Loucy (cell line): Measurements from ENCODE around the gene GADD45B.

ENCODE experiments used
- H2AFZ ChIP-seq: fragments of 200-600 bp; sonication (generic); 2 replicates; pipeline ENCODE4 v1.6.0; 2016; ENCODE audit warnings: antibody characterized with exemption, mild to moderate bottlenecking, low read length, moderate library complexity
- H3F3A ChIP-seq: fragments of 200-600 bp; 2 replicates; pipeline ENCODE4 v1.6.0; 2016; ENCODE audit warnings: antibody characterized with exemption, low read depth, mild to moderate bottlenecking
- H3K27me3 ChIP-seq: fragments of 200-600 bp; sonication (generic); 2 replicates; pipeline ENCODE4 v1.6.1; 2014; ENCODE audit warnings: low read length, mild to moderate bottlenecking; ENCODE audit not compliant: insufficient read depth, poor library complexity, severe bottlenecking
- H3K36me3 ChIP-seq: fragments of 200-600 bp; sonication (generic); 2 replicates; pipeline ENCODE4 v1.6.1; 2016; ENCODE audit warnings: low read length; ENCODE audit not compliant: insufficient read depth
- H3K4me1 ChIP-seq: fragments of 200-600 bp; sonication (generic); 2 replicates; pipeline ENCODE4 v1.5.1; 2014; ENCODE audit warnings: low read length, mild to moderate bottlenecking; ENCODE audit not compliant: insufficient read depth, poor library complexity, severe bottlenecking
- H3K4me2 ChIP-seq: fragments of 200-600 bp; sonication (generic); 2 replicates; pipeline ENCODE4 v1.6.0; 2014; ENCODE audit warnings: antibody characterized with exemption, low read length, low read depth, mild to moderate bottlenecking; ENCODE audit not compliant: poor library complexity, severe bottlenecking
- H3K4me3 ChIP-seq: fragments of 200-600 bp; sonication (generic); 2 replicates; pipeline ENCODE4 v1.5.1; 2014; ENCODE audit warnings: low read length, mild to moderate bottlenecking, mixed read lengths; ENCODE audit not compliant: poor library complexity, severe bottlenecking
- H3K79me2 ChIP-seq: fragments of 200-600 bp; sonication (generic); 2 replicates; pipeline ENCODE4 v1.6.1; 2014; ENCODE audit warnings: low read length; ENCODE audit not compliant: insufficient read depth
- H3K9ac ChIP-seq: fragments of 200-600 bp; sonication (generic); 2 replicates; pipeline ENCODE4 v1.6.0; 2014; ENCODE audit warnings: mild to moderate bottlenecking, low read depth, low read length, moderate library complexity; ENCODE audit not compliant: poor library complexity, severe bottlenecking
- H3K9me2 ChIP-seq: fragments of 200-600 bp; sonication (generic); replicated peaks from 2 replicates; pipeline ENCODE4 v1.6.1; 2016; ENCODE audit warnings: low read depth, low read length, mixed read lengths
- H3K9me3 ChIP-seq: fragments of 200-600 bp; sonication (generic); 2 replicates; pipeline ENCODE4 v1.6.1; 2014; ENCODE audit warnings: mild to moderate bottlenecking, antibody characterized with exemption, low read length, low read depth; ENCODE audit not compliant: insufficient read depth
- H4K20me1 ChIP-seq: fragments of 200-600 bp; sonication (generic); 2 replicates; pipeline ENCODE4 v1.6.0; 2014; ENCODE audit warnings: antibody characterized with exemption, low read length, mild to moderate bottlenecking; ENCODE audit not compliant: insufficient read depth, poor library complexity, severe bottlenecking
- EZH2phosphoT487 ChIP-seq: fragments of 200-600 bp; IDR thresholded peaks from 2 replicates; pipeline ENCODE4 v1.6.1; 2018; ENCODE audit warnings: antibody characterized with exemption, mild to moderate bottlenecking, moderate library complexity, borderline replicate concordance
- TF ChIP-seq, protein P1 (sequence below): fragments of 200-600 bp; sonication (generic); conservative IDR thresholded peaks from 2 replicates; pipeline ENCODE4 v1.5.1; 2014; ENCODE audit warnings: mild to moderate bottlenecking, antibody characterized with exemption, low read length

GADD45B gene

DNA sequence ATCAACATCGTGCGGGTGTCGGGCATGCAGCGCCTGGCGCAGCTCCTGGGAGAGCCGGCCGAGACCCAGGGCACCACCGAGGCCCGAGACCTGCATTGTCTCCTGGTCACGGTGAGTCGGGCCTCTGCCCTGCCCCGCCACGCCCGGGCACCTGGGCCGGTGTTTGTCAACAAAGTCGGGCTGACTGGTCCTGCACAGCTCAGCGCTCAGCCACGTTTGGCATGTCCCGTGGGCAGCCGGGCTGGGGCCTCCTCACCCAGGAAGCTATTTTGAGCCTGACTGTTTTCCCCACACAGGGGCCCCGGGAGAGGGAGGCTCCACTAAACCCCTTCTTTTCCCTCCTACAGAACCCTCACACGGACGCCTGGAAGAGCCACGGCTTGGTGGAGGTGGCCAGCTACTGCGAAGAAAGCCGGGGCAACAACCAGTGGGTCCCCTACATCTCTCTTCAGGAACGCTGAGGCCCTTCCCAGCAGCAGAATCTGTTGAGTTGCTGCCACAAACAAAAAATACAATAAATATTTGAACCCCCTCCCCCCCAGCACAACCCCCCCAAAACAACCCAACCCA is 1.3 kb downstream of the GADD45B start:
- Histone ChIP-seq H3K36me3 (no peaks in the 10 kb centered on the region), H3K4me1 (peaks cover 26% of the 10 kb centered on the region), H3K4me3 (peak overlapping the region; percentile 80), H3F3A (no peaks in the 10 kb centered on the region), H3K9me2 (no peaks in the 10 kb centered on the region), H2AFZ (no peak overlapping the region), H3K79me2 (peaks cover 21% of the 10 kb centered on the region), H4K20me1 (peaks cover 22% of the 10 kb centered on the region), H3K27me3 (no peaks in the 10 kb centered on the region), H3K4me2 (peak overlapping the region; percentile 80), H3K9ac (peak overlapping the region; percentile 81), H3K9me3 (no peaks in the 10 kb centered on the region)
- TF ChIP-seq, protein P1, sequence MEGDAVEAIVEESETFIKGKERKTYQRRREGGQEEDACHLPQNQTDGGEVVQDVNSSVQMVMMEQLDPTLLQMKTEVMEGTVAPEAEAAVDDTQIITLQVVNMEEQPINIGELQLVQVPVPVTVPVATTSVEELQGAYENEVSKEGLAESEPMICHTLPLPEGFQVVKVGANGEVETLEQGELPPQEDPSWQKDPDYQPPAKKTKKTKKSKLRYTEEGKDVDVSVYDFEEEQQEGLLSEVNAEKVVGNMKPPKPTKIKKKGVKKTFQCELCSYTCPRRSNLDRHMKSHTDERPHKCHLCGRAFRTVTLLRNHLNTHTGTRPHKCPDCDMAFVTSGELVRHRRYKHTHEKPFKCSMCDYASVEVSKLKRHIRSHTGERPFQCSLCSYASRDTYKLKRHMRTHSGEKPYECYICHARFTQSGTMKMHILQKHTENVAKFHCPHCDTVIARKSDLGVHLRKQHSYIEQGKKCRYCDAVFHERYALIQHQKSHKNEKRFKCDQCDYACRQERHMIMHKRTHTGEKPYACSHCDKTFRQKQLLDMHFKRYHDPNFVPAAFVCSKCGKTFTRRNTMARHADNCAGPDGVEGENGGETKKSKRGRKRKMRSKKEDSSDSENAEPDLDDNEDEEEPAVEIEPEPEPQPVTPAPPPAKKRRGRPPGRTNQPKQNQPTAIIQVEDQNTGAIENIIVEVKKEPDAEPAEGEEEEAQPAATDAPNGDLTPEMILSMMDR: no peak
- no peak for TF ChIP-seq EZH2phosphoT487

DNA sequence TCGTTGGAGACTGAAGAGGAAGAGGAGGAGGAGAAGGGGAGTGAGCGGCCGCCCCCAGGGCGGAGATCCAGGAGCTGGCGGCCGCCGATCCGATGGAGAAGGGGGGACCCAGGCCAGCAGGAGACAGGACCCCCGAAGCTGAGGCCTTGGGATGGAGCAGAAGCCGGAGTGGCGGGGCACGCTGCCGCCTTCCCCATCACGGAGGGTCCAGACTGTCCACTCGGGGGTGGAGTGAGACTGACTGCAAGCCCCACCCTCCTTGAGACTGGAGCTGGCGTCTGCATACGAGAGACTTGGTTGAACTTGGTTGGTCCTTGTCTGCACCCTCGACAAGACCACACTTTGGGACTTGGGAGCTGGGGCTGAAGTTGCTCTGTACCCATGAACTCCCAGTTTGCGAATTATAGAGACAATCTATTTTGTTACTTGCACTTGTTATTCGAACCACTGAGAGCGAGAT is 1.8 kb downstream of the GADD45B start:
- H3K27me3 ChIP-seq: no peaks in the 10 kb centered on the region
- H3F3A ChIP-seq: no peaks in the 10 kb centered on the region
- peaks cover 22% of the 10 kb centered on the region for H4K20me1 ChIP-seq
- H3K9ac ChIP-seq: peak overlapping the region; percentile 81
- H3K9me3 ChIP-seq: no peaks in the 10 kb centered on the region
- peak overlapping the region; percentile 80 for H3K4me3 ChIP-seq
- peaks cover 21% of the 10 kb centered on the region for H3K79me2 ChIP-seq
- H3K36me3 ChIP-seq: no peaks in the 10 kb centered on the region
- no peak overlapping the region for H2AFZ ChIP-seq
- H3K4me1 ChIP-seq: peaks cover 26% of the 10 kb centered on the region
- H3K9me2 ChIP-seq: no peaks in the 10 kb centered on the region
- H3K4me2 ChIP-seq: peak overlapping the region; percentile 80
- TF ChIP-seq, protein P1: no peak
- no peak for TF ChIP-seq EZH2phosphoT487

DNA sequence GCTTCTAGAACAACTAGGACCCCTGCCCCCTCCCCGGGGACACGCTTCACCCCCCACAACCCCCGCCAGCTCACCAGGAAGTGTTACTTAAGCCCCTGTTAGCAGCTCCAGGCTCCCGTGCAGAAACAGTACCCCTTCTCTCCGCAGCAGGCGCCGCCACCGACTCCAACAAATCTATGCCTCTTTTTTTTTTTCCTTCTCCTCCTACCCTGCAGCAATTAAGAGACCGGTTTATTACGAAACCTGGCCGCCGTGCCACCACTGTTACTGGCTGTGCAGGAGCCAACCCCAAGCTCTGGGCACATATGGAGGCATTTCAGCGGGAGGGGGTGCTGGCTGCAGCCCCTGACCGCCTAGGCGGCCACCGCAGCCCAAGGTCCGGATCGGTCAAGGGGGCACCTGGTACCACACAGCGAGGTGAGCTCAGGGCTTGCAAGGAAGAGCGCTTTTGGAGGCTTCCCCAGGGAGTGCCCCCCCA is 2.4 kb downstream of the GADD45B start:
- peak overlapping the region; percentile 80 for H3K4me2 ChIP-seq
- no peaks in the 10 kb centered on the region for H3F3A ChIP-seq
- H3K4me3 ChIP-seq: peak overlapping the region; percentile 80
- no peaks in the 10 kb centered on the region for H3K9me2 ChIP-seq
- no peaks in the 10 kb centered on the region for H3K36me3 ChIP-seq
- peaks cover 21% of the 10 kb centered on the region for H3K79me2 ChIP-seq
- H3K9ac ChIP-seq: peak overlapping the region; percentile 81
- H3K9me3 ChIP-seq: no peaks in the 10 kb centered on the region
- TF ChIP-seq, protein P1: peak; percentile 39; the same call in 1 of the 2 replicates
- TF ChIP-seq EZH2phosphoT487: no peak
- peaks cover 22% of the 10 kb centered on the region for H4K20me1 ChIP-seq
- H3K4me1 ChIP-seq: peaks cover 26% of the 10 kb centered on the region
- H3K27me3 ChIP-seq: no peaks in the 10 kb centered on the region
- H2AFZ ChIP-seq: 0 out of 2 replicates have a peak overlapping the region, but pooled peaks have one; percentile 32
